GM19193 (cell line): ENCODE measurements around the gene UBE2V1.

Experiments used
- POLR2A ChIP-seq: IDR thresholded peaks from 4 replicates; pipeline ENCODE4 v1.6.1; 2011; ENCODE audit not compliant: insufficient read depth, insufficient read length; ENCODE audit errors: extremely low read depth

Gene UBE2V1

DNA sequence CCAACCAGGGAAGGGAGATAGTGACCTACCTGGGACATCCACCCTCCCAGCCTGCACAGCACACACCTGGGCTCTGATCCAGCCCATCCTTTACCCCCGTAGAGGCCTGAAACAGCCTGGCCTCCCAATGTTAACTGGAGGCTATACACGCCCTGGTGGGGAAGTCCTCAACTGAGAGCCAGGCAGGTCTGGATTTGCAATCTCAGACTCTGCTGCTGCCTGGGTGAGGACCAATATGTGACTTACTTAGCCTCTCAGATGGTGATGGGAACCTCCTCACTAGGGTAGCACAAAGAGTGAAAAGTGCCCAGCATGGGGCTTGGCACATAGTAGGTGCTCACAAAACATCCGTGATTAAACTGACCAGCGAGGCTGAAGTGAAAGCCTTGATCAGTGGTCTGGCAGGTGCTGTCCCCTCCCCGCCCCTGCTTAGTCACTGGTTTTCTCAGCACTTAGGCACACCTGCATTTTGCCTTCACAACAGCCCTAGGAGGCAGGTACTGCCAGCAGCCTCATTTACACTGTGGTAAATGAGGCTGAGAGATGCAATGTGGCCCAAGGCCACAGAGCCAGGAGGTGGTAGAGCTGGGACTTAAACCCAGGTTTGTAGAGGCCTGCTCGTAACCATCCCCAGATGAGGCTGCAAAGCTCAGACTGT lies 28.2 kb upstream of the UBE2V1 start:
- no peak for TF ChIP-seq POLR2A

DNA sequence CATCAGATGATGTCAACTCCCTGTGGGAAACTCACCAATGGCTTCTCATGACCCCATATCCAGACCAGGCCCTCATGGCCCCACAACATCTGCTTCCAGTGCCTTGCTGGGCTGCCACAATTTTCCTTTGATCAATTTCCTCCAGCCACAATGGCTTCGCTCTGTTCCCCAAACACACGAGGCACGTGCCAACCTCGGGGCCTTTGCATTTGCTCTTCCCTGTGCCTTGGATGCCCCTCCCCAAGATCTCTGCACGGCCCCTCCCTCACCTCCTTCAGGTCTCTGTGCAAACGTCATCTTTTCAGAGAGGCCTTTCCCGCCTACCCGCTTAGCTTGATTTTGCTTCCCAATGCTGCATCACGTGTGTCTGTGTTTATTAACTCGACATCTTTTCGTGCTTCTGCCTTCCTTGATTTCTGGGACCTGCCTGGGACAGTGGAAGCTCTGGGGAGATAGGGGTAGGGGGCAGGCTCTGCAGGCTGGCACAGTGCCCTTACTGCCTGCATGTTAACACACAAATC lies 27.4 kb upstream of the UBE2V1 start:
- TF ChIP-seq POLR2A = no peak

DNA sequence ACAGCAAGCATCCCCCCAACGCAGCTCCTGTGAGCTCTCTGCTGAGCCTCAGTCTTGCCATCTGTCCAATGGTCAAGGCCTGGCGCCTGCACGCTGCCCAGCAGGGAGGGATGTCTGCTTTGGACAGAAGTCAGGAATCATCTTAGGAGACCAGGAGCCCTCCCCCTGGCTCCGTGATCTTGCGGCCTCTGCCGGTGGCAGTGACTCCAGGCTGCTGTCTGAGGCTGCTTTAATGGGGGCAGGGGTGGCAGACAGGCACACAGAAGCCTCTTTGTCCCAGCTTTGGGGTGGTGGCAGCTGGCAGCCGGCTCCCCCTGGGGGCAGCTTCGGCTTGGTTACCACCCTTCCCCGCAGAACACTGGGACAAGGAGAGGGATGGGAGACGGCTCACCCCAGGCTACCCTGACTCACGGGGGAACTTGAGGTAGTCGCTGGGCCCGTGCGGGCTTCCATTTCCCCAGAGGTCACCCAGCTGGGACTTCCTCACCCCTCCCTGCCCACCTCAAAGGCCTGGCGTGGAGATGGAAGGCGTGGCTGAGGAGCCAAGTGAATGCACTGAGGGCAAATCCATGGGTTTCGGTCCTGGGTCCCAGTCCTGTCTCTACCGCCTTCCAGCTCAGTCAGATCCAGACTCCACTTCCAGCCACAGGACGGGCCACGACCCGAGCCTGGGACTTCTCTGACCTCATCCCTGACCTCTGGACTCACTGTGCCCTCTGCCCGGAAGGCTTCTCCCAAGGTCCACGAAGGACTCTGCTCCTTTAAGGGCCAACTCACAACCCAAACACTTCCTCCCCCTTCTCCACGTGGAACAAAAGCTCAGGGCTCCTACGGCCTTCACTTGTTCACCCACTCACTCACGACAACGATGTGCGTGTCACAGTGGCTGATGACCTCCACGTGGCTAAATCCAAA lies 25.8 kb upstream of the UBE2V1 start:
- no peak for TF ChIP-seq POLR2A

DNA sequence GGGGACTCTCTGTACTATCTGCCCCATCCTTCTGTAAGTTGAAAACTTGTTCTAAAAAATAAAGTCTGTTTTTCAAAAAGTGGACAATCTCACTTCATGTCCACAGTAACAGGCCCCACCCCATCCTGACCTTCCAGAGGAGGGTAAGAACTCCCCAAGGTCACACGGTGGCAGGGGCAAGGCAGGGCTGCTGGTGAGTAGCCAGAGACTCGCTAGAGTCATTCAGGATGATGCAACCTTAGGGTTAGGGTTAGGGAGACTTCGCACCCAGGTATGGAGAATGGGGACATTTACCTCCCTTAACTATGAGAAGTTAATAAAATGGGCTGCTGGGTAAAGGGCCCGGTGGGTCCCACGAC lies 25.1 kb upstream of the UBE2V1 start:
- no peak for TF ChIP-seq POLR2A

DNA sequence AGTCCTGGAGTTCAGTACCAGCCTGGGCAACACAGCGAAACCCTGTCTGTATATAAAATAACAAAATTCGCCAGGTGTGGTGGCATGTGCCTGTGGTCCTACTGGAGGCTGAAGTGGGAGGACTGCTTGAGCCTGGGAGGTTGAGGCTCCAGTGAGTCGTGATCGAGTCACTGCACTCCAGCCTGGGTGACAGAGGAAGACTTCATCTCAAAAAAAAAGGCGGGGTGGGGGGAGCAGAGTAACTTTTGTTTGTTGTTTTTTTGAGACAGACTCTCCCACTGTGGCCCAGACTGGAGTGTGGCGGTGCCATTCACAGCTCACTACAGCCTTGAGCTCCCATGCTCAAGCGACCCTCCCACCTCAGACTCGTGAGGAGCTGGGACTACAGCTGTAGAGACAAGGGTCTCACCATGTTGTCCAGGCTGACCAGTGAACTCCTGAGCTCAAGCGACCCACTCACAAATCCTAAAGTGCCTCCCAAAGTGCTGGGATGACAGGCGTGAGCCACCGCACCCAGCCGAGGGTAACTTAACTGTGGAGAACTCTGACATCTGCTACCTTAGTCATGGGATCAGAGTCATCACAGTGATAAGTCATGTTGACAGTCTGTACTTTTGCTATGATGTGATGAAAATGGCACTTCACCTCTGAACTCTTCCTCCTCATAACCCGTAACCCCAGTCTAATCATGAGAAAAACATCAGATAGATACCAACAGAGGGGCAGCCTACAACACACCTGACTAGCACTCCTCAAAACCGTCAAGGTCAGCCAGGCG lies 24.1 kb upstream of the UBE2V1 start:
- TF ChIP-seq POLR2A = no peak

DNA sequence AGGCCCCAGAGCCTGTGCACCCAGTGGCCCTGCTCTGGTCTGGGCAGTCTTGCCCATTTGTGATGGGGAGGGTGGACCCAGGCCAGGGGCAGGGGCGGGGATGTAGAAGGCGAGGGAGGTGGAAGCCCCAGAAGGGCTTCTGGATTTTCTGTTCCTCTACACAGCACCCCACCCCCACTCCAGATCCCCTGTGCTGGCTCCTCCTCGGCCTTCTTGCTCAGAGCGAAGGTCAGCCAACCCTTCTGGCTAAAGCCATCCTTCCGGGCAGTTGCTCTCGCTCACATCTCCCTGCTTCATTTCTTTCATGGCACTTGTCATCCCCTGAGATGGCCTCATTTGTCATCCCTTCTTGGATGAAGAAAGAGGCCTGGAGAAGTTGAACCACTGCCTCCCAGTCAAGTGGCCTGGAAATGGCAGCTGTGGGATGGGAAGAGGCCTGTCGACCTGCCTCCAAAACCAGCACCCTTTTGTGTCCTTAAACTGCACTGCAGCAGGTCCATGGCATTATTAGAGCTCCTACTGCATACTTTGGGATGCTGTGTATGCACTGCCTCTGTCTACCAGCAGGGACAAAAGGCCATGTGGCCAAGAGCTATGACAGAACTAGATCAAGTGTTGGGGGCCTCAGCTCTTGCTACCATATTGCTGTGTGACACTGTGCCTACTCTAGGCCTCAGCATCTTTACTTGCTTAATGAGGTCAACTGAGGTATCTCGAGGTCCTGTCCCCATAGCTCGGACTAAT lies 20.7 kb upstream of the UBE2V1 start:
- TF ChIP-seq POLR2A = no peak

DNA sequence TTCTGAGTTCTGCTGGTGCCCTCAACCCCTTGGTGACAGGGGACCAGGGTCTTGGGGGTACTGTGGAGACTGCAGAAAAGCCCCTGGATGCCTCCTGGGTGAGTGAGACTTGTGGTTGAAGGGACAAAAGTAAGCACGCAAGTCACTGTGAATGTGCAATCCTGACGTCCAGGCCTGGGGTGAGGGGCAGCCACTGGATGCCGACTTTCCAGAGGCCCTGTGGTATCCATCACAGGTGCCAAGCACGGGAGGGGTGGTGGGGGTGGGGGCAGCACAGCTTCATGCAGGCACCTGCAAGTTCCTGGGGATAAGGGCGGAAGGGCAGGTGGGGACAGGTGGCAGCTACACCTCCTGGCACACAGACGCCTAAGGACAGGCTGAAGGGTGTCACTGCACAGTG lies 20.1 kb upstream of the UBE2V1 start:
- no peak for TF ChIP-seq POLR2A

DNA sequence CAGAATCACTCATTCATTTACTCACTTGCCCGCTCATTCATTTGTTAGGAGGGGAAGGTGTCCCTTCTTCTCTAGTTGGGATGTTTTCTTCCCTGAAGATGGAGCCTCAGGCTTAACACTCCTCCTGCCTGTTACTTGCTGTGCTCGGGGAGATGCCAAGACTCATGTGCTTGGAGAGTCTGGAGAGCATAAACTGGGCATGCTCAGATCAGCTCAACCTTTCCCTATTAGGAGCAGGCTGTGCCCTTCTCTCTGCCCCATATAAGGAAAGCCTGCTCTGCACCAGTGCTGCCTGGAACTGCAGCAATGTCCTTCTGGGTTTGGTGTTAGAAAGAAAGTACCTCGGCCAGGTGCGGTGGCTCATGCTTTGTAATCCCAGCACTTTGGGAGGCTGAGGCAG lies 18.0 kb upstream of the UBE2V1 start:
- TF ChIP-seq POLR2A = no peak

DNA sequence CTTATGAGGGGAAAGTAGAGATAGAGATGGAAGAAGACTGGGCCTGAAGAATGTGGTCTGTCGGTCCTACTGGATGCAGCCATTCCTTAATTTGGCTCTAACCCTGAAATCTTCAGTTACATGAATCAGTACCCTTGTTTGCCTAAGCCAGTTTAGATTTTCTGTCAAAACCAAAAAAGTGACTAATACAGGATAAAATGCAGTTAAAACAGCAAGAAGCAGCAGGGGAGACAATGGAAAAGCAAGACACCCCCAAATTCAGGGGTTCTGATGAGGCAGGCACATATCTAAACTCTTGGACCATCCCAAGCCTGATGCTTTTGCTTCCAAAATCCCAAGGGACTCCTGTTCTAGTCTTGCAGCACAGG lies 17.4 kb upstream of the UBE2V1 start:
- no peak for TF ChIP-seq POLR2A

DNA sequence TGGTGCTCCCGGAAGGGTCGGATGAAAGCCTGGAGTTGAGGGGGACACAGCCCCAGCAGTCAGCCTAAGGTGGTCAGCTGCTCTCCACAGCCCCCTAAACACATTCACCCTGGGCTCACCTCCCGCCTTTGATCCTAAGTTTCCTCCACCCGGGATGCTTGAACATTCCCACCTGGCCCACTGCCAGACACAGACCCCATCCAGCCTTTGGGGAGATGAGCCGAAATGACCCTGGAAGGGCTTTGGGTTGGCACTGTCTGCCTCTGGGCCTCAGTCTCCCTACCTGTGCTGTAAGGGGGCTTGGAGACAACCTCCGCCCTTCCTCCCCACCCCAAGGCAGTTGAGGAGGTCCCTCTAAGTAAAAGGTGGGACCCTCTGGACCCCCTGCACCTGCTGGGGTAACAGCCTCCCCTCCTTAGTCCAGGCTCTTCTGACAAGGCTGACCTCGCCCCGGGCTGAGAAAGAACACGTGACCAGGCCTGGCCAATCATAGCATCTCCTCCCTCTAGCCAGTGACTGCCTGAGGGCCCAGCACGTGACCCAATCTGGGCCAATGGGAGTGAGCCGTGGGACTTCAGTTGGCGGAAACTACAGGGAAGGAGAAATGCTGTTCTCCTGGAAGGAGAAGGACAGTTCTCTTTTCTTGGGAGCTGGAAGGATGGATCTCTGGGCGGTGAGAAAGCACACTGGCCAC lies 16.9 kb upstream of the UBE2V1 start:
- no peak for TF ChIP-seq POLR2A

DNA sequence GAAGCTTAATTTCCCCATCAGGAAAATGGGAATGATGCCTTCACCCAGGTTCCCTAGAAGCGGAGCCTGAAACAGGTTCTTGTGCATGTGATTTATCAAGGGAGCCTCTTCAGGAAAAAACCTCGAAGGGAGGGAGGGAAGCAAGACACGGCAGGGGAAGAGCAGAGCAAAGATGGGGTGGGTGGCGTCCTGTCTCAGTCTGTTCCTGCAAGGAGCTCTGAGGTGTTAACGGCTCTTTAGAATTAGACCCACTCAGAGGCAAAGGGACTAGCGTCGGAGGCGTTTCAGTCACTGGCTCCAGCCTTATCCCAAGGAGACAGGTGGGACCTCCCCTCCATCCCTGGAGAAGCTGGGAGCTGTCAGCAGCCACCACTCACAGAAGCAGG lies 15.6 kb upstream of the UBE2V1 start:
- no peak for TF ChIP-seq POLR2A

DNA sequence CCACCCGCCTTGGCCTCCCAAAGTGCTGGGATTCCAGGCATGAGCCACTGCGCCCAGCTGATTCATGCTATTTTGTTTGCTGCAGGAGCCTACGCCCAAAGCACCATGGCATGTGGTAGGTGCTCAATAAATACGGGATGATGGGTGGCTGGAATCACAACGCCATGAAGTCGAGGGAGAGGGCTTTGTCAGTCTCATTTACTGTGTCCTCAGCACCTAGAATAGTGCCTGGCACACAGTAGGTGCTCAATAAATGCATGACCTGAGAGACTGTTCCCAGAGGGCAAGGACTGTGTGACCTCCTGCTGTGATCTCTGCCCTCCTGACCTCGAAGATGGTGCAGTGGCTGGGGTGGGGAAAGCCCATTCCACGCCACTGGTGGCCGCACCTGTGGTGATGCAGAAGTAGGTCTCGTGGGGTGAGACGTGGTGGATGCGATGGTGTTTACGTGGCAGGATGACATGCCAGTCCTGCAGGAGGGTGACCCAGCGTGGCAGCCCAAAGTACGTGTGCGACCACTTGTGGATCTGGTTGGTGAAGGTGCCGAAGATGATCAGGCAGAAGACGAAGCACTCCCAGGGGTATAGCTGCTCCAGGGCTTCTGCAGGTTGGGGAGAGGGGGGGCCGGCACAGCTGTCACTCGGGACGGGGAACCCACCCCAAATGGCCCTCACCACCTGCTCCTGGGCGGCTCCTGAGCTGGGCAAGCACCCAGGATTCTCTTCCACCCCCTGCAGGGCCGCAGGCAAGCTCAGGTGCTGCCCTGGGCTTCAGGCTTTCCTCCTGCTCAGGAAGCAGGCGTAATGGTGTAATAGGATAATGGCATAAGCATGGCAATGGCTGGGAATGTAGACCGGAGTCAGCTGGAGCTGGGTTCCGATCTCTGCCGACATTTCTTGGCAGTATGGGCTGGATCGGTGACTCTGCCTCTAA lies 14.9 kb upstream of the UBE2V1 start:
- TF ChIP-seq POLR2A = no peak

DNA sequence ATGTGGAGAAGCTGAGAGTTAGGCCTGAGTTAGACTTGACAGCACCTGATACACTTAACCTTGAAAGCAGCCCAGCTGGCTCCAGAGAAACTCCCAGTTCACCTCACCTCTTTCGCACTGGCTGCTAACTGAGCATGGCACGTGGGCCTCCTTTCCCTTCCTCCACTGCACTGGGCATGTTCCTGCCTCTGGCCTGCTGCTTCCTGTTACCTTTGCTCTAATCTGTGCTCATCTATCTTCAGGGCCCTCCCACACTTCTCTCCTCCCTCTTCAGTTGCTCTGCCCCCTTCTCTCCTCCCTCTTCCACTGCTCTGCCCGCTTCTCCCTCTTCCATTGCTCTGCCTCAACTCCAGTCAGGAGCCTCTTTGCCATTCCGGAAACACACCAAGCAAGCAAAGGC lies 13.7 kb upstream of the UBE2V1 start:
- no peak for TF ChIP-seq POLR2A
